HG03457 (cell line): ENCODE data around the gene LNX1.

ENCODE experiments used
- ATAC-seq: cut with Tn5 transposase; IDR thresholded peaks from one replicate; pipeline ENCODE4 v1.9.1; 2021; ENCODE audit warnings: moderate number of reproducible peaks; ENCODE audit not compliant: unreplicated experiment

LNX1 gene

DNA sequence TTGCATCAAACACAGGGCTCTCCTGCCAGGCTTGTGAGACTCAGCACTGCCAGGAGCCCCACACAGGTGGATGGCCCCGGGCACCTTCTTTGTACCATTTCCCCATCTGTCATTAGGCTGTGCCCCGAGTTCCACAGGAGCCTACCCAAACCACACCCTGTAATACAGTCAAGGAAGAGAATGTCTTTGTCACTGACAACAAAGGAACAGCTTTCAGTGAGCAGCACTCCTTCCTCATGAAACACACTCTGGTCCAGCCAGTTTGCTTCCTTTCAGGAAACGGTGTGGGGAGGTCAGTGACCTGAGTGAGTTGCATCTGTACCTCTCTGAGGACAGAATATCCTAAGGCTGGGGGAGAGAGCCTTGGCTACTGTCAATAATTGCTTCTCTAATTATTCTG lies 53.7 kb downstream of the LNX1 start:
- ATAC-seq = no peak

DNA sequence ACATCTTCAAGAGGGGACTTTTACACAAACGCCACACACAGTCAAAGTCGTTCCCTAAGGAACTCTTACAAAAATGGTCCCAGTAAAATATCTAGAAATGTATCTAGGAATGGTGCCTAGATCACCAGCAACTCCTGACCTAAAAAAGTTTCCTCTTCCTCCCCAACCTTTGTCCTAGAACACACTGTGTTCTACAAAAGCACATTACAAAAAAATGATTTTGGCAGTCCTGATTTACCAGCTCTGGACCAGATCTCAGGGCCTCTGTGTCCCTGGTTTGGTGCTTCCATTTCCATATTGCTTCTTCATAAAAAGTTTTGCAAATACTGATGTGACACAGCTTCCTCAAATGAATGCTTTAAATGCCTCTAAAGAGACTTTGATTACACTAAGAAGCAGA lies 55.0 kb downstream of the LNX1 start:
- no peak for ATAC-seq

DNA sequence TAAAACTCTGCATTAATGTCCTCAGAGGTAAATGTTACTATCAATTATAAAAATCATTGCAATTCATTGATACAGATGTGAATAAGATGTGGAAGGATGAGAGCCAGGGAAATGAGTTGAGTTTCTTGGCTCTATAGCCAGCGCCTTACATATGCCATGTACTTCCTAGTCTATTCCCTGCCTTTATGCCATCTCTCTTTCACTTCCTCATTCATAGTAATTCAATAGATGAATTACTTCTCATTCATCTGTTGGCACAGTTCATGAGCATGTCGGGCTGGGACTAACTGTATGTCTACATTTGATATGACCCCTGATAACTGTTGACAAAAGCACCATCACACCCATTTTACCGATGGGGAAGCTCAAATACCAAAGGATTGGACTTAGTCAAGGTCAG lies 55.7 kb downstream of the LNX1 start:
- no peak for ATAC-seq

DNA sequence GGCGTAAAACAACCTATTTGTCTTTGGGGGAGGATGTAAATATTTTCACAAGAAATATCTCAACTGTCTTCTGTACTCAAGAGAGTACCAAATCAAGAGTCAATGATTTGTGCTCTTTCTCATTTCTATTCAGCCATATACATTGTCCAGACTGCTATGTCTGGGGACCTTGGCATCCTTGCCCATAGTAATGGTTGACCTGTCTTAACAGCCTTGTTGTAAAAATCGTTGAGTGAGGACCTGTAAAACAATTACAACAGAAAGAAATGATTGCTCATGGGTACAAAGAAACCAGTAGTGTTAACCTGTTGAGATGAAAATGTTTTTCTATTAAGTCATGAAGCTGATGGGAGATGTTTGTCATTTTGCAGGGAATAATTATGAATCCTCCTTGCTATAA lies 56.6 kb downstream of the LNX1 start:
- no peak for ATAC-seq

DNA sequence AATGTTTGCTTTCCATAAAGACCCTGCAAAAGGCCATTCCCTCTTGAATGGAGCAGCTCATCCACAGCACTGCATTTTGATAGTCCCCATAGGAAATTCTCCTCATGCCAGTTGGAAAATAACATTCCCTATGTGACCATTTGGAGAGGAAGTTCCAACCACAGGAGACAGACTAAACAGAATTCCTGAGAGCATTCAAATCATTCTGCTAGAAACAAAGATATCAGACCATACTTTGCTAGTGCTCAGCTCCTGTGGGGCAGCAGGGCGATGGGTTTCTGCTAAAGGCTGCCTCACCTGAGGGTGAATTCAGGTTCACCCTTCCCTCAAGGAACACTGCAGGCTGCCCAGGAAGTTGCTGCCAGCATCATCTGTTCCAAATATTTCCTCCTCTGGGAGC lies 58.8 kb downstream of the LNX1 start:
- ATAC-seq = no peak

DNA sequence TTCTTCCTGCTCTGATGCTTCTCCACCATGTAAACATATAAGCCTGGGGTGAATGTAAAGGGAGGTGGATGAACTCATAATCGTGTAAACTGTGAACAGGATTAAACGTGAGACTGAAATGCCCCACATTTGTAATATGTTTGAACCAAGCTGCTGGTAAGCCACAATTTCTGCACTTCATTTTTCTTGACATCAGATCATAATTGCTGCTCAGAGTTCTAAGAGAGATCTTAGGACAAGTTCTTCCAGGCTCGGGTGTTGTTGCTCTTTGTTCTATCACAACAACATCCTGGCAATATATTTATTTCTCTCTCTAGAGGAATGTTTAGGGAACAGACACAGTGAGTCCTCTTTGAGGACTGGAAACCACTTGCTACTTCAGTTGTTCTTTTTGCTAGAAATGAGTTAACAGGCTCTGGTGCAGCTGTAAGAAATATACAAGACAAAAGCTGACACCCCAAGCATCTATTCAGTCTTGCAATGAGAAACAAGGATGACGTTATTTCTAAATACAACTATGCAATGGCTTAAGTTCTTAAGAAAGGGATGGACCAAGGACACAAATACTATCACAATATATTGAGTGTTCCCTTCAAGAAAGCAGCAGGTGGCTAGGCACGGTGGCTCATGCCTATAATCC lies 59.6 kb downstream of the LNX1 start:
- ATAC-seq = no peak

DNA sequence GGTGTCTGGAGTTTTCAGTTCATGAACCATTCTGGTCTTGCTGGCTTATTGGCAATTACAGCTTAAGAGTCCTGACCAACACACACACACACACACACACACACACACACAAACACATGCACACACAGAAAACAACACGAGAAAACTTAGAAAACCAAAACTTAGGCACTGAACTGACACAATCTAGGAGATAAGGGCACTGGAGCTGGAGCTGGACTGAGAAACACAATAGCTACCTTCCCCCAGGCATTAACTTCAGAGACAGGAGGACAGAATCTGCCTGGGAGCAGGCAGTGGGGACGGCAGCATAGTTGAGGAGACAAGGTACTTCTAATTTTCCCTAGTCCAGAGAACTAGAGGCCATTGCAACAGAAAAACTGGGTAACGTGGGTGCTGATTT lies 62.3 kb downstream of the LNX1 start:
- no peak for ATAC-seq

DNA sequence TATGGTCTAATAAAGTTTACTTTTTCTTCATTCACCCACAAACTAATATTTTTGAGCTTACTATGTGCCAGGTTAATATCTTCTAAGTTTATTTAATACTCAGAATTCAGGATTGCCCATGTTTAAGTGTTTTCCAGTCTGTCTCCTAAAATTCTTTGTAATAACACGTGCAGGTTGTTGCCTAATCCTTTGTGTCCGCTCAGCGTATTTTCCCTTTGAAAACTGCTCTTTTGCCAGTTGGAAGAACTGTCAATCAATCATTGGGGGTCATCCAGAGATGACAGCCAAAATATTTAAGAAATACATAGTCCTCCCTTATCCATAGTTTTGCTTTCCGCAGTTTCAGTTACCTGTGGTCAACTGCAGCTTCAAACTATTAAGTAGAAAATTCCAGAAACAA lies 63.4 kb downstream of the LNX1 start:
- ATAC-seq = no peak

DNA sequence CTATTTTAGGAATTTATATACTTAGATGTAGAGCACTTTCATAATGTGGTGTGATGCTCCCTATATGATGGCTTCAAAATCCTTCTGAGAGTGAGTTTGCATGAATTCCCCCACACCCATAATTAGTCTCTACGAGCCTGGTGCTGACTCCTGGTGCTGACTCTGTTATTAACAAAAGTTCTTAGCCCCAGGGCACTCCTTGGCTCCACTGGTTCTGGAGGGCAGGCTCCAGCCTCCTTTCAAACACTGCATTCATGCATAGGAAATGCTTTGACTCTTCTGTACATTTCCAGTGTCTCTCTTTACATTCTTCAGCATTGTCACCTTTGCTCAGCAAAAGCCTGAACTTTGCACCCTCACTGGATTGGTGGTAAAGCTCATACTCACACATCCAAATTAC lies 64.0 kb downstream of the LNX1 start:
- no peak for ATAC-seq

DNA sequence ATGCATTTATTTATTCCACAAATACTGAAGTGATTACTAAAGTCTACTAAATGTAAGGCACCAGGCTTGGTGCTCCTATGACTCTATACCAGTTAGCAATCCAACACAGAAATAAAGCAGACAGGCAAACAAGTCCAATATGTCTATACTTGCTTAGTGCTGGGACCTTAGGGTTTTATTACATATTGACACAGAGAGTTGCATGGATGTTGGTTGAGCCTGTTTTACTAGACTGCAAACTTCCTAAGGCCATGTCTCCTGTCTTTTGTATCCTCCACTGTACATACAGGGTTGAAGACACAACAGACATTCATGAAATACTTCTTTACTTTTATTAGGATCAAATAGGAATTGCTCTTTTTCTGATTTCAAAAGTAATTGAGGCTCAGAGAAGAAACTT lies 69.0 kb downstream of the LNX1 start:
- no peak for ATAC-seq

DNA sequence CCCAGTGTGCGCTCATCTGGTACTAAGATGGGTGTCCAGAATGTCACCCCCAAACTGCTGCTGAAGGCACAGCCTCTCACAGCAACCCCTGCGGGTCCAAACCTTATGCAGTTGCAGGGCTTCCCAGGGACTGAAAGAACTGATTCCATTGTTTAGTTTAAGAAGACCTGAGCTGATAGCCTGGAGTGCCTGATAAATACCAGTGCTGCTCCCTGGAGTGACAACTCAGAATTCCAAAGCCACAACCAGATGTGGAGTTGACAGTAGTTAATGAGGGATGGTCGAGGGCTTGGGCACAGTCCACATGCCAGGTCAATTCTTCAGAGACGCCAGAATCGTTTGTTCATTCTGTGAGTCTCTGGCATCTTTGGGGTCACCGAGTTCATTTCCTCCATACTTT lies 71.2 kb downstream of the LNX1 start:
- no peak for ATAC-seq

DNA sequence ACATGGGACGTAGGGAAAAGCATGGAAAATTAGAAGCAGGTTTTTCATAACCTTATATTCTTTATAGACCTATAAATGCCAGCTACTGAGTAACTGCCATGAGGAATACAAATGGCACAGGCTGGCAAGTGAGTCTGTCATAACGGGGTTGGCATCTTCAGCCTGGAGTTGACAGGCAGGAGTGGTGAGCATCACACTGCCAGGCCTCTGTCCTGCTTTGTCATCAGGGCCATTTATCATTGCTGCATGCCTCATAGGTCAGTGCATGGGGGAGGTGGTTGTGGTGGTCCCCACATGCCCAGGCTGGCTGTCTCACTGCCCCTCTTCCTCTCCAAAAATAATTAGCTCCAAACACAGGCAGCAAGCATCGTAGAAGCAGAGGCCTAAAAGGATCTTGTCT lies 72.5 kb downstream of the LNX1 start:
- ATAC-seq = no peak

DNA sequence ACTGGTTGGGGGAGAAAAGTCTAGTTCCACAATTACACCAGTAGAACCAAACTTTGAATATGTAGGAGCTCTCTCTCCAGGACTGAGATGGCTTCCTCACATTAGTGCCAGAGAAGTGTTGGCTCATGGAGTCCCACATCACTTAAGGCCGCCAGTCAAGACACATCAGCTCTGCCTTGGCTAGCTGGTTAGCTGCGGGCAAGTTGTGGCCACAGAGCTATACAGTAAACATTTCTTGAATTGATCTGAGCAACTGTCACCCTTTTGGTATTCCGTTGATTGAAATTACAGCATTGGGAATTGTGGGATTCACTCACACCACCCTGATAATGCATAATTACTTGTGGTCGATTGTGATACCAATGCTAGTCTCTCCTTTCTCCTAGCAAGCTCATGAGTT lies 76.2 kb downstream of the LNX1 start:
- ATAC-seq = no peak

DNA sequence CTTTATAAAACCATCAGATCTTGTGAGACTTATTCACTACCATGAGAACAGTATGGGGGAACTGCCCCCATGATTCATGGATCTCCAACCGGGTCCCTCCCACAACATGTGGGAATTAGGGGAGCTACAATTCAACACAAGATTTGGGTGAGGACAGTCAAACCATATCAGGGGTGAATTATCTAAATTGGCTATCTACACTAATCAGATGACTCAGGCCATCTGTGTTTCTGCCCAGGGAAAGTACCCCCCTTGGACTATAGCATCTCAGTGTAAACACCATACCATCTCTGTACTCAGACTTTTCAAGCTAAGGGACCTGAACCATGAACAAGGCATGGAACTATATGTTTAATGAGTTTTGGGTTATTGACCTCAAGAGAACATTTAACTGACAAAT lies 76.8 kb downstream of the LNX1 start:
- no peak for ATAC-seq

DNA sequence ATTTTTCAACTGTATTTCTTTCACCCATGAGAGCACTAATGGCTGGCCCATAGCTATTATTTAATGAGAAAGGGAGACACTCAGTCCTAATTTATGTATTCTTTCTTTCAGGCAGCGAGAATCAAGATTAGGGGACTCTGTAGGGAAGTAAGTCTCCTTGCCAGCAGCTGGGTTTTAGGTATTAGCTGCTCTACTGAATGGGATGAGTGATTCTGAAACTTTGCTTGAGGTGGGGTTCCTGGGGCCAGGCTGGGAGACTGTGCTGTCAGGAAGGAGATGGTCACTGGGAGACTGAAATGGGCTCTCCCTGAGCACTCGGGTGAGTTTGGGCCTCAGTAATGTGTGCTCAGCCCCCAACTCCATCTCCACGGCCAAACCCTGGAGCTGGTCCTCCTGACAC lies 78.7 kb downstream of the LNX1 start:
- no peak for ATAC-seq

DNA sequence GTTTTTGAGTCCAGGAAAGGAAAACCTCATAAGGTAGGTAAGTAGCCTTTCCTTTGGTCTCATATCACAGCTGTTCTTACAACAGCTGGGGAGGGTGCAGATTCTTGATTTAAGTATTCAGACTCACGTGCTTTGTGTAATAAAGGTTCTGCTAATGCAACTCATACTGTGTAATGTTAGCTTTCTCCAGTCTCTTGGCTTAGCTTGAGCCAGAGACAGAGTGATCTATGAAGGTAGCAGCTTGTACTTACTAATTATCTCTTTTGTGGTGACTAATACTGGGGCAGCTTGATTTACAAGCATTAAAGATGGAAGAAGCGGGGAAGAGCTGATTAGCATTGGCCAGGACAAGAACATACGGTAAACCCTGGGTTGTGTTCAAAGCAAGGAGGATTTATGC lies 80.3 kb downstream of the LNX1 start:
- ATAC-seq = no peak

DNA sequence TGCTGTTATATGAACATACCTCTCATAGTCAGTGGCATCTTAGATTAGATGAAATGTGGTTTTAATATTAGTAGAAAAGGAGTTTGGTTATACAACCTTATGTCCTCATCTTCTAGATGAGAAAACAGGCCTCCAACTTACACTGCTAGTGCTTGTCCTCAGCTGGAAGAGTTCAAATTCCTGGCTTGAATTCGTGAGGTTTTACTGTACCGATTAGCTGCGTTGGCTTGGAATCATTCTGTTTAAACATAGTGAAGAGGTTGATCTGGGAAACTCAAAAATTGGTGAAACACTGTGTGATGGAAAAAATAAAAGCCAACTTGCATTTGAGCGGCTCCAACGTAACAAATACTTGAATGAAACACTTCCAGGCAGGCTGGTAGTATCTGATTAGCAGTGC lies 81.0 kb downstream of the LNX1 start:
- ATAC-seq = no peak

DNA sequence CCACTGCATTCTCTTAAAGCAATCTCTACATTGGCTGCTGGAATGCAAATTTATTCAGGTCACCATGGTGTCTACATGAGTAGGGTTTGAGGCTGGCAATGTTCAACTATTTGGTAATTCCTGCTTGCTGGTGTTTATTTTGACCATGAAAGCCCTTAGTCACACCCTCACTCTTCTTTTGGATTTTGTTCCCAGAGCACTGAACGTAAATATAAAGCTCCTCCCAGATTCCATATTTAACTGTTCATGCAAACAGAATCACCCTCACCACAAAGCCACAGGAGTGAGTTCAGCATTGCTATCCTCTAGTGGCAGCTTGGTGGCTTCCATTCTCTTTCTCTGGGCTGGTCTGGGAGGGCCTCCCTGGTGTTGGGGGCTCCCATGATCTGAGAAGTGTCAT lies 82.8 kb downstream of the LNX1 start:
- no peak for ATAC-seq

DNA sequence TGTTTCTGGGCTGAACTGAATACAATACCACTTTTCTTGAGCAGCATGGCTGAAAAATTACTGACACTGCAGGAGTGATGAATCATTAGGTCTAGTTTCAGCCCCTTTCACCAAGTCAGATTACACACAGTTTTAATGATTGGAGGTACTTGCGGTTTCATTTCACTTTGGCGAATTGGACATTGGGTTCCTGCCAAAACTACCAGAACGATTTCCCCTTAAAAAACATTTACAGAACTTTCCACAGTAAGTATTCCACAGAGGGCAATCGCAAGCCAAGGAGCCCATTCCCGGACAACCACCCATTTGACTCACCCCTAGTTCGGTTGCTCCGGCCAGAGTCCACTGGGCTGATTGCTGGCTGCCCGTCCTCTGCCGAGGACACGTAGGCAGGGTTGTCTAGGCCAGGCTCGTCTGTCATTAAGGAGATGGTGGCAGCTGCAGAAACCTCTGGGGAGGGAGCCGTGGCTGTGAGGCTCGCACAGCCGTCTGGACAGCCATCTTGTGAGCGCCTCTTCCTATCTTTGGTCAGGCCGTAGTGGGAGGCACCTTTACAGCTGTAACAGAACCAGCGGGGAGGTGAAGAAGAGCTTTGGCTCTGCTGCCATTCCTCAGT lies 83.5 kb downstream of the LNX1 start:
- no peak for ATAC-seq

DNA sequence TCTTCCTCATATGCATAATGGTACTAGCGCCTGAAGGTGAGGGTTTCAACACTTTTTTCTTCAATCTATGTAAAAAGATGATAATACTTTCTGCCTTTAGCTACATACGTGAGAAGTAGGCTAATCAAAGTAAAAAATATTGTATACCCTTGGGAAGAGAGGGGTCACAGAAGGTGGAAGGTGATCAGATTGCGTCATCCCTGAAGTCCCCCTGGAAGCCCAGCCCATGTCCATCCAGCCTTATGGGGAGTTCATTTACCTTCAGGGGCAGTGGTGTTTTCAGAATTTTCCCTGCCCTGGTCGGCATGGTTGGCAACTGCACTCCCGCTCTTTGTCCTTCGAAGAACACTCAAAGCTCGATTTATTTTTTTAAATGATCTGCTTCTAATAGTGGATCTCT lies 84.2 kb downstream of the LNX1 start:
- ATAC-seq = no peak

DNA sequence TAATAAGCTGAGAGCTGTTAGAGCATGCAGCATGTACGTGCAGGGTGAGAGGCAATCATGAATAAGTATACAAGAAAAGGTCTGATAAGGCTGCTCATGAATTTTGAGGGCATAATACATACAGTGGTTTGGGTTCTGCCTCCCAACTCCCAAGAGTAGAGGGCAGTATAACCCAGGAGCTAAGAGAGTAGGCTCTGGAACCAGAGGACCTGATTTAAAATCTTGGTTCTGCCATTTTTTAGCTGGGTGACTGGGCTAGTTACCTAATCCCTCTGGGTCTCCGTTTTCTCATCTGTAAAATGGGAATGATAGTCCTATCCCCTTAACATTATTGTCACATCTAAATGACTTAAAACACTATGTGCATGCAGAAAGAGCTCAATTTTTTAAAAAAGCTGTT lies 85.3 kb downstream of the LNX1 start:
- no peak for ATAC-seq

DNA sequence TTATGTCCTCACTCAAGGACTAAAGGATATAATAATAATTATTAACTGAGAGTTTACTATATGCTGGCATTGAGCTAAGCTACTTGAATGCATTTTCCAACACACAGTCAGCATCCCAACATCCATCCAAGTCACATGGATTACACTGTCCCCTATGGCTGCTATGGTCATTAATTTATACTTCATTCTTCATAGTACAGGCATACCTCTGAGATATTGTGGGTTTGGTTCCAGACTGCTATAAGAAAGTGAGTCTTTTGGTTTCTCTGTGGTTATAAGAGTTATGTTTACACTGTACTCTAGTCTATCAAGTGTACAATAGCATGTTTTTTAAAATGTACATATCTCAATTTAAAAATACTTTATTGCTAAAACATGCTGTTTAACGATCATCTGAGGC lies 89.2 kb downstream of the LNX1 start:
- ATAC-seq = no peak

DNA sequence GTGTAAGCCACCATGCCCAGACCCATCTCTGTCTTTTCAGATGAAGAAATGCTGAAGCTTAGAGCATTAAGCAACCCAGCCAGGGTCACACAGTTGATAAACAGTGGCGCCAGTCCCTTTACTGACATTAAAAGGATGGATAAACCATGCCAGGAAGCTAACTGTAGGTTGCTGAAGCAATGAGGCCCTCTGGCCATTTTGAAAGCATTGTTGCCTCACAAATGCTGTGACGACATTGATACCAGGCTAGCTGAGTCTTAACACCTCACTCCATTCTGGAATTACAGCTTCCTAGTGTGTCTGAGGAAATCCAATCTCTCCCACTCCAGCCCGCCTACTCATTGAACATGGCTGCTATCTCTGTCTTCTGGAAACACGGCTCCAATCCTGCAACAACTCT lies 89.7 kb downstream of the LNX1 start:
- no peak for ATAC-seq
